GM21723 (cell line): ENCODE measurements around the gene CAPS2.

Experiments used
- ATAC-seq: cut with Tn5 transposase; IDR thresholded peaks from one replicate; pipeline ENCODE4 v1.9.1; 2021; ENCODE audit warnings: mild to moderate bottlenecking, moderate library complexity; ENCODE audit not compliant: unreplicated experiment

CAPS2 gene

GRCh38 chr12:75305412-75306332, 24.5 kb downstream of the CAPS2 start:
- ATAC-seq = no peak

DNA sequence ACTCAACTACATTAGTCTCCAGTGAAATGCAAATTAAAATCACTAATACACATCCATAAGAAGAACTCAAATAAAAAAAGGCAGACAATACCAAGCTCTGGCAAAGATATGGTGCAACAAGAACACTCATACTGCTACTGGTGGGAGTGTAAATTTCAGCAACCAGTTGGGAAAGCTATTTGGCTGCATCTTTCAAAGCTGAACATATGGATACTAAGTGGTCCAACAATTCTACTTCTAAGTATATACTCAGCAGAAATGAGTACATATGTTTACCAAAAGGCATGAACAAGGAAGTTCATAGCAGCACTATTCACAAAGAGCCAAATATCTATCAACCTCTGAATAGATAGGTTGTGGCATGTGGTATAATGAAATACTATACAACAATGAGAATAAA, 27.3 kb downstream of the CAPS2 start:
- no peak for ATAC-seq

DNA sequence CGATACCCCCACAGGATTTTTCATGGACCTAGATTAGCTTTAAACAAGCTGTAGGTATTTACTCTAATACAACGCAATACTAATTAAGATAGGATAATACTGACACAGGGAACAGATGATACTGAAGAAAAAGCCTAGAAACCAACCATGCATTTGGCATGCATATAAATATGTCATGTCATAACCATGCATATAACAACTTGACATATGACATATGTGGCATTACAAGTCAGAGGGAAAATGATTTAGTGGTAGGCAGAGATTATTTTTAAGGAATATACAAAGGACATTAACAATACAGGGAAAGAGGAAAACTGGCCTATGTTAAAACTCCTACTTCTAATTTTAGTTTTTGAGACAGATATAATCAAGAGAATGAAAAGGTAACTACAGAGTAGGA, 27.9 kb downstream of the CAPS2 start:
- ATAC-seq = no peak

DNA sequence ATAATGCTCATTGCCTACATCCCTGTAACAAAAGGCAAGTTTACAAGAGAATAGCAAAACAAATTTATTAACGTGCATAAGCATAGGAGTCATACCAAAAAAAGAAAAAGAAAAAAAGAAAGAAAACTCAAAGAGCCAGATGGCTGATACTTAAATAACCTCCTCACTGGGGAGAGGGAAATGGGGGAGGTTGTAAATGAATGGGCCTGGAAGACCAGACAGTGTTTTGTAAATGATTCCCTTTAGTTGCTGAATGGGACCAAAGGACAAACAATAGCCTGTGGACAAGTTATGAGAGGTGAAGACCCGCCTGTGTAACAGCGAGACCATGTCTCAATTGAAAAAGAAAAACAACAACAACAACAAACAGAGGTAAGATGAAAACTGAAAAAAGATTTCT, 35.3 kb downstream of the CAPS2 start:
- ATAC-seq = no peak

DNA sequence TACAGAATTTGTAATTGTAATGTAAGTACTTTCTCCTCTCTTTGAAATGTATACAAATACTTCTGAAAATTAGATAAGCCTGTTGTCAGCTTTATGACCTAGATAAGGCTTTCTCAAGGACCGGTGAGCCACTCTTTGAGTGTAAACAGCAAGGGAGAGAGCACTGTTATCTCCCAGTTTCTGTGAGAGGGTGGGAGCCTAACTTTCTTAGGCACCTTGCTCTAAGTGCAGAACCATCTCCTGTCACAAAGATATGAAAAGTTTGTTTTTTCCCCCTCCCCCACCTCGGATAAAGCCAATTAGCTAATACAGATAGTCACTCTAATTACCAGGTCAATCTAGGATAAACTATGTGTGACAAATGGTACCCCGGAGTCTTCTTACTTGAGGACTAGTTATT, 35.8 kb downstream of the CAPS2 start:
- ATAC-seq = no peak

GRCh38 chr12:75291014-75291413, 39.1 kb downstream of the CAPS2 start:
- no peak for ATAC-seq

DNA sequence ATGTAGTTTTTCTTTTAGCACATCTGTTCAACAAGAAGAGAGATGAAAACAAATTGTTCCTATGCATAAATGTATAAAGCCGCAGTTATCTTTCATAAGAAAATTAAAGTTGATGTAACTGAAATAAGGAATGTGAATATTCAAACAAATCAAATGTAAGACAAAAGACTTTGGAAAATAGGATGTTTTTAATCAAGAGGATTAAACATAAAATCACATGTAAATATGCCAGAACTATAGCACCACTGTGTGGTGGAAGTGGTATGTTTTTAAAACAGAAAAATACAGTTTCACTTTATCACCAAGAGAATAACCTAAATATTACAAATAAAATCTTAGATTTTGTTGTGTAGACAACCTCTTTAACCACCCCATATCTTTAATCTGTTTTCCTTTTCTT, 40.4 kb downstream of the CAPS2 start:
- no peak for ATAC-seq

DNA sequence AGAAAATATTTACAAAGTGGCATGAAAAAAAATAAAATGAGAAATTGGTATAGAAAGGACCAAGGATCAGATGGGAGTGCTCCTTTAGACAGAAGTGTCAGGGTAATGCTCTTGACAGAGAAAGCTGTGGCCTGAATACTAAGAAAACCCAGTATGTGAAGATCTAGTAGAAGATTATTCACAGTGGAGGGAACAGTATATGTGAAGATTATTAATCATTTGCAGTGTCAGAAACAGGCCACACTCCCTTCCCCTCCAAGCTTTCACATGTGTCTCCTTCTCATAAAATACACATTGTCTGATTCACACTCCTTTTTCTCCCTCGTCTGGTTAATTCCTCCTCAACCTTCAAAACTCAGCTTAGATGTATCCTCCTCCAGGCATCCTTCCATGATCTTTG, 41.3 kb downstream of the CAPS2 start:
- ATAC-seq = no peak

- no peak for ATAC-seq
Observed at GRCh38 chr12:75275702-75276101, 54.4 kb downstream of the CAPS2 start.

- ATAC-seq = no peak
Observed at GRCh38 chr12:75271576-75271975, 58.5 kb downstream of the CAPS2 start.

DNA sequence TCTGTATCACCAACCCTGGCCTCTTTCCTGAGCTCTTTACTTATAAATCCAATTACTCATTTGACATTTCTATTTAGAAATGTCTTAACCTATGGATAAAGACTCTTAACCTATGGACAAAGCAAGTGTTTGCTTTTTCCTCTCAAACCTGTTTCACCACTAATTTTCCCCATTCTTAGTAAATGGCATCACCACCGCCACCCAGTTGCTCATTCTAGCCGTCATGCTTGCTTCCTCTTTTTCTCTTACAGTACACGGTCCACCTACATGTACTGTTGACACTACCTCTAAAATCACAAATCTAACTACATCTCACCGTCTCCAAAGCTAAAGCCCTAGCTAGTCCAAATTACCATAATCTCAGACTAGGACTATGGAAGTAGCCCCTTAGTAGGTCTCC, 60.0 kb downstream of the CAPS2 start:
- ATAC-seq = no peak

DNA sequence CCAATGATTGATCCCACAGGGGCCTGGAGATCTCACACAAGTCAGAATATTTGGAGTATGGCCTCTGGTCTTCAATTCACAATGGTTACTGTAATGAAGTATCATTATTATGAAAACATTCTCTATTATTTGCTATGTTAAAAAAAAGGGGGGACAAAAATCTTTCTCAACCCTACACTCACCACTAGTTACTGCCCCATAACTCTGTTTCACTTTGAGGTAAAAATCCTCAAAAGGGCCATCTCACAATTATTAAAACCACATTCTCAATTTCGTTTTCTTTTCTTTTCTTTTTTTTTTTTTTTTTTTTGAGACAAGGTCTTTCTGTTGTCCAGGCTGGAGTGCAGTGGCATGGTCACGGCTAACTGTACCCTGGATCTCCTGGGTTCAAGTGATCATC, 60.9 kb downstream of the CAPS2 start:
- no peak for ATAC-seq

DNA sequence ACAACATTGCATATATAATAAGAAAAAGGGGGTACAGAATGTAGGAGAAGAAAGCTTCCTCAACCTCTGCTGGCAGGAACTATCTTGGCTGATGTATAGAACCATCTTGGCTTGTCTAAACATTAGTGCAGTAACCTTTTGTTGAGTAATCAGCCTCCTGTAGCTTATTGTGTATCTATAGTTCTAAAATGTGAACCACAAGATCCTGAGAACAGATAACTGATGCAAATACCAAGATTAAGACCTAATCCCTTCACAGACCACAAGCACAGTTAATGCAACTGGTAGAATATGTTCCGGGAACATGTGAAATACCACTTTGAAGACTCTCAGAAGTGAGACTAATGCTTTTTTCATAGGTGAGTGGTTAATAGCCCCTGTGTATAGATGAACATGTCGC, 69.8 kb downstream of the CAPS2 start:
- ATAC-seq = no peak

DNA sequence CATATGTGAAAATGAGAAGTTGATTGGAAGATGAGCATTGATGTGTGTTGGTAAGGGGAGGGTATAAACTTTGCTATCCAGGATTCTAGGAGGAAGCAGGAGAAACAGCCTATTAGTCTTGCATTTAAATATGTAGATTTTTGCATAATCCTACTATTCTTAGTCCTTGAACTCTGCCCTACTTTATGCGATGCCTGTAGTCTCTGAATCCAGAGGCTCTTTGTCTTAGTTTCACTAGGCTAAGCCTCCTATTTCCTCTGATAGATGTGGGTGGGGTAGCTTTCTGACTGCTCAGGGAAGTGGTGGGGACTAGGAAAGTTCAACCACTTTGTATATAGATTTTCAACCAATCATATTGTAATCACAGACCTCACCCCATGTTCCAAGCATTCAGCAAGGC, 71.0 kb downstream of the CAPS2 start:
- ATAC-seq = no peak

DNA sequence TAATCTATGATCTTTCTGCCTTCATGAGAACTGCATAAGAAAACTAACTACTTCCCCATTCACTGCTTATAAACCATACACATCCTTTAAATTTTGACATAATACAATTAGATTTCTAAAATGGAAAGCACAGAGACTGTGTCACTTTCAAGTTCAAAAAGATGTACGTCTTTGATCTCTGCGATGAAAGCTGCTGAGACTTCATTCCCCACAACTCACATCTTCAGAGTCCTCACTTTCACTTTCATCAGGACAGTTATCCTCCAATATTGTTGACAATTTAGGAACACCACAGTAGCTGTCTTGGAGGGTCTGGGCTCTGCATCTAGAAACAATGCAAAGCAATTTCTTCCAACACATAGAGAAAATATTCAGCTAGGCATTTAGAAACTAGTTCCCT, 72.6 kb downstream of the CAPS2 start:
- no peak for ATAC-seq

DNA sequence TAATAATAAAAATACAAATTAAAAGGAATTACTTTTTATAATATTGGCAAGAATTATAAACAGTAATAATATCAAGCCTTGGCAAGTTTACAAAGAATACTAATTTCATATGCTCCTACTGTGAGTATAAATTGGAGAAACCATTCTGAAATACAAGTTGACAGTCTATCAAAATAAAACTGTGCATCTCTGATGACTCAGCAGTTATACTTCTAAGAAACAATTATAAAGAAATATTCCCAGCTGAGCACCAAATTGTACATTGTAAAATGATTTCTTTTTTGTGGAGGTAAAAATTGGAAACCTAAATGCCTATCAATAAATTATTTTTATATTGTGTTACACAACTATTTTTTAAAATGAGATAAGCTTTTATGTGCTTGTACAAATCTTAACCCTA, 85.0 kb downstream of the CAPS2 start:
- no peak for ATAC-seq

DNA sequence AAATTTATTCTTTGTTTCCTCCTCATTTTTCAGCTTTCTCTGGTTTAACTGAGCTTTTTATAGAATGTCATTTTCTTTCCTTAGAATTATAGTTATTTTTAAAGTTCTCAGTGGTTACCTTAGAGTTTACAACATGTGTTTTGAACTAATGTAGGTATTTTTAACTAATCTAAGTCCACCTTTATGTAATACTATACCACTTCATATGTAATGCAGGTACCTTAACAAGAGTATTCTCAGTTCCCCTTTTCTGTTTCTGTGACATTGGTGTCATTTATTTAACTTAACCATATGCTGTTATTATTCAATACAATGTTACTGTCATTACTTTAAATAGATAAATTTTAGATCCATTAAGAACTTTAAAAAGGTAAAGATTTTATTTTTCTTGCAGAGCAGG, 90.1 kb downstream of the CAPS2 start:
- ATAC-seq = peak; percentile 87

GRCh38 chr12:75236206-75236605, 93.9 kb downstream of the CAPS2 start:
- ATAC-seq = no peak

GRCh38 chr12:75227132-75227531, 103.0 kb downstream of the CAPS2 start:
- ATAC-seq = no peak
